DND-41 (cell line): ENCODE measurements around the gene CYB5R2.

Source experiments
- ATAC-seq: fragments of 200-7000 bp; cut with Tn5 transposase; 3 replicates; pipeline ENCODE4 v1.9.1; 2021; ENCODE audit warnings: low read depth; ENCODE audit not compliant: insufficient read depth
- DNase-seq: peaks from one replicate; pipeline ENCODE4 v3.0.0-alpha.2; 2020
- H2AFZ ChIP-seq: 2 replicates; pipeline ENCODE4 v1.6.0; 2012; ENCODE audit warnings: low read depth, low read length
- H3K27ac ChIP-seq: 2 replicates; pipeline ENCODE4 v1.5.1; 2012; ENCODE audit warnings: low read length, inconsistent platforms
- H3K27me3 ChIP-seq: fragments of 200-600 bp; sonication (generic); 2 replicates; pipeline ENCODE4 v1.6.0; 2012; ENCODE audit warnings: low read length, mild to moderate bottlenecking, inconsistent platforms; ENCODE audit not compliant: insufficient read depth, poor library complexity
- H3K36me3 ChIP-seq: 2 replicates; pipeline ENCODE4 v1.5.1; 2012; ENCODE audit warnings: low read length, inconsistent platforms; ENCODE audit not compliant: insufficient read depth
- H3K4me1 ChIP-seq: 2 replicates; pipeline ENCODE4 v1.5.1; 2012; ENCODE audit warnings: mild to moderate bottlenecking, low read length; ENCODE audit not compliant: insufficient read depth
- H3K4me2 ChIP-seq: 2 replicates; pipeline ENCODE4 v1.6.0; 2012; ENCODE audit warnings: mild to moderate bottlenecking, moderate library complexity, low read length, inconsistent platforms; ENCODE audit not compliant: insufficient read depth
- H3K4me3 ChIP-seq, 2 experiments: fragments of 200-600 bp in 1 of 2; shearing (Covaris generic) in 1 of 2; 2 replicates each; pipeline ENCODE4 v1.5.1; 2012 to 2016; ENCODE audit warnings: inconsistent platforms in 2 of 2, low read length in 2 of 2, mild to moderate bottlenecking in 2 of 2, low read depth in 1 of 2, moderate library complexity in 1 of 2
- H3K79me2 ChIP-seq: 2 replicates; pipeline ENCODE4 v1.6.0; 2012; ENCODE audit warnings: low read length, inconsistent platforms; ENCODE audit not compliant: insufficient read depth
- H3K9ac ChIP-seq: 2 replicates; pipeline ENCODE4 v1.6.0; 2012; ENCODE audit warnings: low read depth, mild to moderate bottlenecking, inconsistent platforms, low read length, moderate library complexity
- H3K9me3 ChIP-seq: 2 replicates; pipeline ENCODE4 v1.5.1; 2012; ENCODE audit warnings: low read length, moderate library complexity, mild to moderate bottlenecking, inconsistent platforms; ENCODE audit not compliant: insufficient read depth, severe bottlenecking
- H4K20me1 ChIP-seq: 2 replicates; pipeline ENCODE4 v1.6.0; 2012; ENCODE audit warnings: low read length; ENCODE audit not compliant: insufficient read depth
- EZH2 ChIP-seq: IDR thresholded peaks from 3 replicates; pipeline ENCODE4 v1.6.1; 2012; ENCODE audit warnings: borderline replicate concordance, low read depth, mild to moderate bottlenecking, moderate library complexity, low read length, inconsistent platforms; ENCODE audit not compliant: severe bottlenecking
- TF ChIP-seq, protein P1 (sequence below): IDR thresholded peaks from 2 replicates; pipeline ENCODE4 v1.5.1; 2012; ENCODE audit warnings: borderline replicate concordance, low read length, moderate library complexity, mild to moderate bottlenecking; ENCODE audit not compliant: poor library complexity, severe bottlenecking; ENCODE audit errors: extremely low read depth

The CYB5R2 gene

GRCh38 chr11:7638710-7639642, 34.3 kb downstream of the CYB5R2 start:
- ATAC-seq (no peak), DNase-seq (no peak)
- H3K27me3 ChIP-seq, result peaks cover 40% of the 10 kb centered on the region
- H3K4me2 ChIP-seq, result no peak overlapping the region
- H3K27ac ChIP-seq, result no peak overlapping the region
- no peaks in the 10 kb centered on the region for H3K79me2 ChIP-seq
- H4K20me1 ChIP-seq, result no peaks in the 10 kb centered on the region
- TF ChIP-seq EZH2, result peak; percentile 42
- TF ChIP-seq, protein P1, sequence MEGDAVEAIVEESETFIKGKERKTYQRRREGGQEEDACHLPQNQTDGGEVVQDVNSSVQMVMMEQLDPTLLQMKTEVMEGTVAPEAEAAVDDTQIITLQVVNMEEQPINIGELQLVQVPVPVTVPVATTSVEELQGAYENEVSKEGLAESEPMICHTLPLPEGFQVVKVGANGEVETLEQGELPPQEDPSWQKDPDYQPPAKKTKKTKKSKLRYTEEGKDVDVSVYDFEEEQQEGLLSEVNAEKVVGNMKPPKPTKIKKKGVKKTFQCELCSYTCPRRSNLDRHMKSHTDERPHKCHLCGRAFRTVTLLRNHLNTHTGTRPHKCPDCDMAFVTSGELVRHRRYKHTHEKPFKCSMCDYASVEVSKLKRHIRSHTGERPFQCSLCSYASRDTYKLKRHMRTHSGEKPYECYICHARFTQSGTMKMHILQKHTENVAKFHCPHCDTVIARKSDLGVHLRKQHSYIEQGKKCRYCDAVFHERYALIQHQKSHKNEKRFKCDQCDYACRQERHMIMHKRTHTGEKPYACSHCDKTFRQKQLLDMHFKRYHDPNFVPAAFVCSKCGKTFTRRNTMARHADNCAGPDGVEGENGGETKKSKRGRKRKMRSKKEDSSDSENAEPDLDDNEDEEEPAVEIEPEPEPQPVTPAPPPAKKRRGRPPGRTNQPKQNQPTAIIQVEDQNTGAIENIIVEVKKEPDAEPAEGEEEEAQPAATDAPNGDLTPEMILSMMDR, result no peak
- H3K9me3 ChIP-seq, result no peaks in the 10 kb centered on the region
- no peak overlapping the region for H3K4me3 ChIP-seq
- H3K4me1 ChIP-seq, result no peaks in the 10 kb centered on the region
- no peak overlapping the region for H3K9ac ChIP-seq
- H3K36me3 ChIP-seq, result no peaks in the 10 kb centered on the region
- H2AFZ ChIP-seq, result no peak overlapping the region; the same call in 1 of the 2 replicates

GRCh38 chr11:7637447-7638157, 35.7 kb downstream of the CYB5R2 start:
- no peak overlapping the region for H3K4me3 ChIP-seq
- H4K20me1 ChIP-seq, result 0 out of 2 replicates have a peak, but pooled peaks cover 2% of the 10 kb centered on the region
- H2AFZ ChIP-seq, result no peak overlapping the region
- H3K9me3 ChIP-seq, result no peaks in the 10 kb centered on the region
- H3K9ac ChIP-seq, result no peak overlapping the region
- no peak for DNase-seq
- ATAC-seq, result no peak
- no peaks in the 10 kb centered on the region for H3K36me3 ChIP-seq
- no peak overlapping the region for H3K4me2 ChIP-seq
- no peaks in the 10 kb centered on the region for H3K79me2 ChIP-seq
- H3K27ac ChIP-seq, result no peak overlapping the region
- no peaks in the 10 kb centered on the region for H3K4me1 ChIP-seq
- TF ChIP-seq, protein P1, result no peak
- no peak for TF ChIP-seq EZH2
- H3K27me3 ChIP-seq, result peaks cover 40% of the 10 kb centered on the region

GRCh38 chr11:7636350-7636749, 37.0 kb downstream of the CYB5R2 start:
- DNase-seq (no peak), ATAC-seq (no peak)

More at GRCh38 chr11:7636350-7636749, 37.0 kb downstream of the CYB5R2 start:
- TF ChIP-seq, protein P1, result no peak
- no peaks in the 10 kb centered on the region for H3K9me3 ChIP-seq
- peaks cover 41% of the 10 kb centered on the region for H3K27me3 ChIP-seq
- H3K27ac ChIP-seq, result no peak overlapping the region
- 0 out of 2 replicates have a peak, but pooled peaks cover 2% of the 10 kb centered on the region for H4K20me1 ChIP-seq
- H3K79me2 ChIP-seq, result no peaks in the 10 kb centered on the region
- no peak overlapping the region for H2AFZ ChIP-seq
- H3K9ac ChIP-seq, result no peak overlapping the region
- H3K4me2 ChIP-seq, result no peak overlapping the region
- H3K4me3 ChIP-seq, result no peak overlapping the region
- H3K4me1 ChIP-seq, result no peaks in the 10 kb centered on the region
- no peaks in the 10 kb centered on the region for H3K36me3 ChIP-seq
